Measurements from ENCODE around the gene ELOVL3. TPM values are rescaled to one million over a fixed set of nuclear protein-coding genes. Genes with fewer than 3 reads are reported as not detected.

The ELOVL3 gene
- total RNA-seq, 1 experiment from 2014 or later: 1.2 TPM

- intact Hi-C loops (cut with micrococcal nuclease; ENCODE audit: unreplicated experiment): loop anchor here (5.0 kb wide), 1 partner anchor 157 kb away; no protein-coding TSS in a partner anchor
- Histone ChIP-seq H3K36me3 (ENCODE audit: control insufficient read depth, insufficient read depth, low read length) (no peaks in the 10 kb centered on the region; the same call in 1 of the 2 replicates), H3K27ac (ENCODE audit: low read length) (no peak overlapping the region), H3K4me1 (ENCODE audit: control insufficient read depth, insufficient read depth, low read length) (no peaks in the 10 kb centered on the region), H3K9me3 (ENCODE audit: control insufficient read depth, insufficient read depth, low read depth, low read length) (no peaks in the 10 kb centered on the region), H3K27me3 (ENCODE audit: control insufficient read depth, insufficient read depth, low read length) (no peaks in the 10 kb centered on the region), H3K4me3 (ENCODE audit: low read depth in 2 of 2, low read length in 2 of 2) (no peak overlapping the region)
- no TSS peak for BruUV-seq (replicated peaks)
- no peak for ATAC-seq
- TF ChIP-seq SIN3A (IDR thresholded peaks at IDR 0.05; ENCODE audit: borderline replicate concordance, insufficient read depth, low read depth, low read length): no peak
- in situ Hi-C loops (cut with HindIII; ENCODE audit: low pct_unique_long_range_greater_than_20kb, low sequenced_read_pairs): no loop called here
- POLR2A ChIA-PET: no interaction called here
- DNase-seq (ENCODE audit: low read depth, low spot score): no peak
- CTCF ChIA-PET: interaction anchor here (0.6 to 1.7 kb wide), 3 partner anchors 83 to 164 kb away, joined by 3 to 5 read pairs (median 3); no protein-coding TSS in a partner anchor
Measured at GRCh38 chr10:102234888-102235597, 8.9 kb downstream of the ELOVL3 start.

GRCh38 chr10:102235598-102235920 is 9.5 kb downstream of the ELOVL3 start:
- BruUV-seq (replicated peaks): no TSS peak
- Histone ChIP-seq H3K36me3 (ENCODE audit: control insufficient read depth, insufficient read depth, low read length) (no peaks in the 10 kb centered on the region; the same call in 1 of the 2 replicates), H3K27ac (ENCODE audit: low read length) (no peak overlapping the region), H3K4me3 (ENCODE audit: low read depth in 2 of 2, low read length in 2 of 2) (no peak overlapping the region), H3K9me3 (ENCODE audit: control insufficient read depth, insufficient read depth, low read depth, low read length) (no peaks in the 10 kb centered on the region), H3K4me1 (ENCODE audit: control insufficient read depth, insufficient read depth, low read length) (no peaks in the 10 kb centered on the region), H3K27me3 (ENCODE audit: control insufficient read depth, insufficient read depth, low read length) (no peaks in the 10 kb centered on the region)
- TF ChIP-seq SIN3A (IDR thresholded peaks at IDR 0.05; ENCODE audit: borderline replicate concordance, insufficient read depth, low read depth, low read length): no peak
- TF ChIP-seq TCF7L2 (IDR thresholded peaks at IDR 0.05; ENCODE audit: low read depth, low read length): no peak
- ChIA-PET POLR2A (no interaction called here), CTCF (interaction anchor here (0.6 to 1.7 kb wide), 3 partner anchors 83 to 164 kb away, joined by 3 to 5 read pairs (median 3); no protein-coding TSS in a partner anchor)
- in situ Hi-C loops (cut with HindIII; ENCODE audit: low pct_unique_long_range_greater_than_20kb, low sequenced_read_pairs) (no loop called here), intact Hi-C loops (cut with micrococcal nuclease; ENCODE audit: unreplicated experiment) (no loop called here)
- ATAC-seq (no peak), DNase-seq (ENCODE audit: low read depth, low spot score) (no peak)

GRCh38 chr10:102236006-102236405 is 9.9 kb downstream of the ELOVL3 start:
- H3K4me1 ChIP-seq (ENCODE audit: control insufficient read depth, insufficient read depth, low read length): no peaks in the 10 kb centered on the region
- ChIA-PET CTCF (interaction anchor here (0.6 to 1.7 kb wide), 3 partner anchors 83 to 163 kb away, joined by 3 to 5 read pairs (median 3); no protein-coding TSS in a partner anchor), POLR2A (no interaction called here)
- H3K27me3 ChIP-seq (ENCODE audit: control insufficient read depth, insufficient read depth, low read length): no peaks in the 10 kb centered on the region
- no peak overlapping the region for H3K27ac ChIP-seq (ENCODE audit: low read length)
- no peak for TF ChIP-seq CTCF (IDR thresholded peaks at IDR 0.05)
- no peak for TF ChIP-seq POLR2AphosphoS5 (IDR thresholded peaks at IDR 0.05; ENCODE audit: low read depth, low read length)
- TF ChIP-seq TCF7L2 (IDR thresholded peaks at IDR 0.05; ENCODE audit: low read depth, low read length): no peak
- no peak for TF ChIP-seq REST (IDR thresholded peaks at IDR 0.05; ENCODE audit: insufficient read depth in 1 of 2, low read depth in 2 of 2, low read length in 1 of 2)
- no peak for TF ChIP-seq SIN3A (IDR thresholded peaks at IDR 0.05; ENCODE audit: borderline replicate concordance, insufficient read depth, low read depth, low read length)
- BruUV-seq (replicated peaks): no TSS peak
- no peak overlapping the region for H3K4me3 ChIP-seq (ENCODE audit: low read depth in 2 of 2, low read length in 2 of 2)
- no peaks in the 10 kb centered on the region; the same call in 1 of the 2 replicates for H3K36me3 ChIP-seq (ENCODE audit: control insufficient read depth, insufficient read depth, low read length)
- no peak for ATAC-seq
- no peak for DNase-seq (ENCODE audit: low read depth, low spot score)
- in situ Hi-C loops (cut with HindIII; ENCODE audit: low pct_unique_long_range_greater_than_20kb, low sequenced_read_pairs): no loop called here
- no peaks in the 10 kb centered on the region for H3K9me3 ChIP-seq (ENCODE audit: control insufficient read depth, insufficient read depth, low read depth, low read length)
- intact Hi-C loops (cut with micrococcal nuclease; ENCODE audit: unreplicated experiment): no loop called here

All from Panc1 (cell line).